Pulmonary artery endothelial cell (primary cell): ENCODE data around the gene KIF17. TPM values are rescaled to one million over a fixed set of nuclear protein-coding genes. Genes with fewer than 3 reads are reported as not detected.

Experiments
- DNase-seq: peaks from one replicate; pipeline ENCODE4 v3.0.0-alpha.2; 2011; ENCODE audit warnings: low read depth, low spot score
- total RNA-seq: library from RNA; depleted of rRNA; stranded (reverse); fragments of >200 nt; gene quantifications from 2 replicates; pipeline ENCODE4 v1.2.3, GENCODE V29; 2014

Gene KIF17
- total RNA-seq, 1 donor from 2014 or later, result 0.13 TPM

GRCh38 chr1:20661207-20662109, 56.3 kb downstream of the KIF17 start, which contains the start of gene DDOST:
DDOST (minus strand) TSS chr1:20661369; CDS start chr1:20661350, 19 bp downstream.
- peak; percentile 93 for DNase-seq

- no peak for DNase-seq
These were observed 57.0 kb downstream of the KIF17 start for GRCh38 chr1:20660847-20661206.

- no peak for DNase-seq
These were observed 57.4 kb downstream of the KIF17 start for GRCh38 chr1:20660363-20660762.

- DNase-seq, result no peak
These were observed 59.5 kb downstream of the KIF17 start for GRCh38 chr1:20658166-20658915.

DNA sequence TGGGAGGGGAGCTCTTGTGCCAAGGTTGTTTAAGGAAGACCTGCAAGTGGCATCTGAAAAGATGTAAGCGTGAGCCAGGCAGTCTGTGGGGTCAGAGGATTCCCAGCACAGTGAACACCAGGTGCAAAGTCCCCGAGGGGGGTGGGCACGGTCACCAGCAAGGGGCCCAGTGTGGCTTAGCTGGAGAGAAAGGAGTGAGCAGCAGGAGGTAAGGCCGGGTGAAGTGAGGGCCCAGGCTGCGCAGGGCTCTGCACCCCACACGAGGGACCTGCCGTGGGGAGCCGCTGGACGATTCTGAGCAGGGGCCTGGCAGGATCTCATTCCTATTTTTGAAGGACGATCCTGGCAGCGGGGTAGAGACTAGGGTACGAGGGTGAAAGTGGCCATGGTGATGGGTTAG, 60.8 kb downstream of the KIF17 start:
- no peak for DNase-seq

- no peak for DNase-seq
These were observed 63.6 kb downstream of the KIF17 start for GRCh38 chr1:20654104-20654690.

- DNase-seq, result no peak
These were observed 65.5 kb downstream of the KIF17 start for GRCh38 chr1:20652300-20652699.

GRCh38 chr1:20648946-20649345, 68.9 kb downstream of the KIF17 start:
- DNase-seq, result no peak

- DNase-seq, result no peak
These were observed 69.4 kb downstream of the KIF17 start for GRCh38 chr1:20648438-20648837.

DNA sequence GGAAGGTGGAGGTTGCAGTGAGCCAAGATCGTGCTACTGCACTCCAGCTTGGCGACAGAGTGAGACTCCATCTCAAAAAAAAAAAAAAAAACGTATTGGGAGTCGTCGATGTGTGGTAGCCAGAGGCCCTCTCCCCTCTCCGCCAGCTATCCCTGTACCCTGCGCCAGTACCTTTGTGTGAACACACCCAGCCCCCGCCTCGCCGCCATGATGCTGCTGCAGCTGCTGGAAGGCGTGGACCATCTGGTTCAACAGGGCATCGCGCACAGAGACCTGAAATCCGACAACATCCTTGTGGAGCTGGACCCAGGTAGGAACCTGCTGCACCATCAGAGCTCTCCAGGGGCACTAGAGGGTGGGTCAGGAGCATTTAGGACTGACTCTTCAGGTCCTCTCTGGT, 72.4 kb downstream of the KIF17 start:
- DNase-seq, result no peak

DNA sequence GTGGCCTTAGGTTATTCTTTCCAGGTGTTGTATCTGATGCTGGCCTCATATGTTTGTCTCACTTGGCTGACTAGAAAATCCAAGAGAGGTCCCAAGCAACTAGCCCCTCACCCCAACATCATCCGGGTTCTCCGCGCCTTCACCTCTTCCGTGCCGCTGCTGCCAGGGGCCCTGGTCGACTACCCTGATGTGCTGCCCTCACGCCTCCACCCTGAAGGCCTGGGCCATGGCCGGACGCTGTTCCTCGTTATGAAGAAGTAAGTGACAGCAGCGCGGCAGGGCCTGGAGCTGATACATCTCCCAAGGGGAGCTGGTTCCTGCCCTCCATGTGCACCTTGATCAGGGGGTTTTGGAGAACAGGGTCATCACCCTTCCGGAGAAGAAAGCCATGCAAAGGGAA, 73.4 kb downstream of the KIF17 start:
- no peak for DNase-seq

DNA sequence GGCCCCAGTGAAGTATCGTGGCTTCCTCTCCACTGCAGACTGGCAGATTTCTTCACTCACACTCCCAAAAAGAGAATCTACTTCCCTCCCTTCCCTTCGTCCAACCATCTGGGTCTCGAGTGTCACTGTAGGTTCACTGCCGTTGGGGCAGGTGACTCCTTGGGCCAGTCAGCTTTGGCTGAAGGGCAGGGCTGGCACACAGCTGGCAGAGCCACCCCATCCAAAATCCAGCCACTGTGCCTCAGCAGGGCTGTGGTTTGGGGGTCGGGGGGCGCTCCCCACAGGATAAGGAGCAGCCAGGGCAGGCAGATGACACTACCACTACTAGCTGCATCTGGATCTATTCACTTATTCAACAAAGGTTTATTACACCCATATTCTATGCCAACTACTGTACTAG, 74.7 kb downstream of the KIF17 start:
- no peak for DNase-seq

DNA sequence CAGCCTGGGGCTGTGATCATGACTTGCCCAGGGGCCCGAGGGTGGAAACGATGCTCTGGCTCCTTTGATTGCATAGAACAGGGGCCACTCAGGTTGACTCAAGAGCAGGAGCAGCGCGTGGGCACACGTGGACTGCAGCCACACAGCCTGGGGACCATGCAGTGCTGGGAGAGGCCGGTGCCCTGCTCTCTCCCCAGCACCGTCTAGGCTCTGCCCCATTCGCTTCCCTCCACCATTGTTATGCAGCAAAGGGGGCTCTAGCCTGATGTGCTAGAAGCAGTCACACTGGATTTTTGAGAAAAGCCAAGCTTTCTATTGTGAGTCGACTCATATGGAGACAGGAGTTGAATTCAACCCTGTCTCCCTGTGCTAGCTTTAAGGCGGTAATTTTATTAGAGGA, 75.8 kb downstream of the KIF17 start:
- no peak for DNase-seq

- no peak for DNase-seq
These were observed 77.6 kb downstream of the KIF17 start for GRCh38 chr1:20640183-20640597.

DNA sequence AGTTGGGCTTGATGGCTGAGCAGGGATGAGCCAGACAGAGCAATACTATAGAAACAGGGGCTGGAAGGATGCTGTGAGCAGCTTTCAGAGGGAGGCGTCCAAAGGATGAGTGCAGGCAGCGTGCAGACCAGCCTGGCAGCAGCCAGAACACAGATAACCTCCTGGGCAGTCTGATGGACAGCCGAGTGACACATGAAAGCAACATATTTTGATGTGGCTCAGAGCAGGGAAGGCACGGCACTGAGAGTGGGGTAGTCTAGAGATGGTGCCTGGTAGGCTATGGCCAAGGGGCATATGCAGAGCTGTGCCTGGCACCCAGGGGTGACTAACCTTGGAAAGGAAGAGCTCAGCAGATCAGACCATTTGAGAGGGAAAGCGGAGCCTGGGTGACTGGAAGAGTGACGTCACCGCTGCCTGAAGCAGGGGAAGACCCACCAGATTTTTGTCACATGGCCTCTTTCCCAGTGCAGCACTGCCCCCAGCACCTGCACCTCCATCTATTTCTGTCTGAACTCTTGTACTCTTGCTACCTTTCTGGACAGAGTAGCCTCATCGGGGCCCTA, 80.9 kb downstream of the KIF17 start:
- DNase-seq, result no peak

DNA sequence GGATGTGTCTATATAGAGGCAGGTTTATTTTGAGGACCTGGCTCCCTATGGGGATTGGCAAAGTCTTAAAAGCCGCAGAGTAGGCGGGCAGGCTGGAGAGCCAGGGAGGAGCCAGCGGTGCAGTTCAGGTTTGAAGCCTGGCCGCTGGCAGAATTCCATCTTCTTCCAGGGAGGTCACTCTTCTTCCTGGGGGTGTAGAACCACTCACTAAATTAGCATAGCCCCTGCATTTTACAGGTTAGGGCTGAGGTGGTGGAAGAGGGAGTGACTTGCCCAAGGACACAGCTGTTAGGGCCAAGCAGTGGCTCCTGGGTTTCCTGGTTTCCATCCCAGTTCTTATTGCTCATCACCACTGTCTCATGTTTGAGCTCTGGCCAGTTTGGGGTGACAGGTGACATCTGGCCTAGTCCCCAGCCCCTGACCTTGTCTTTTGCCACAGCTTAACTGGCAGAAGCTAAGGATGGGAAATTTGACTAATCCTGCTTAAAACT, 83.2 kb downstream of the KIF17 start:
- DNase-seq, result no peak

- DNase-seq, result no peak
These were observed 83.7 kb downstream of the KIF17 start for GRCh38 chr1:20634065-20634593.

- DNase-seq, result no peak
These were observed 84.4 kb downstream of the KIF17 start, which contains the start of gene PINK1 for GRCh38 chr1:20633190-20634064. PINK1 (plus strand) TSS chr1:20633458; CDS start chr1:20633549, 91 bp downstream.

DNA sequence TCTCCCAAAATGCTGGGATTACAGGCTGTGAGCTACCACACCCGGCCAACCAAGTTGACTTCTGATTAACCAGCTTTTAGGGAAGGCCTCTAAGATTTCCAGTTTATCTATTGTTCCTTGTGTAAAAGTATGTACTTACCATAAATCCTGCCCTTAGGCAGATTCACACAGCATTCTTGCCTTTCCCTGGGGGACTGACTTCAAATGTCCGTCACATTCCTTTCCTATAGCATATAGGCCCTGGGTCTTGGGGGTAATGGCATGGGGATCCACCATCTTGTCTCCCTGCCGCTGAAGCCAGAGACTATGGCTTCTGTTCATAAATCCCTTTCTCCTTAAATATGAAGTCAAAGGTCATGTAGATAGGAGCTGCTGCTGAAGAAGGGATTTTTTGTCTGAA, 85.4 kb downstream of the KIF17 start:
- DNase-seq, result no peak

DNA sequence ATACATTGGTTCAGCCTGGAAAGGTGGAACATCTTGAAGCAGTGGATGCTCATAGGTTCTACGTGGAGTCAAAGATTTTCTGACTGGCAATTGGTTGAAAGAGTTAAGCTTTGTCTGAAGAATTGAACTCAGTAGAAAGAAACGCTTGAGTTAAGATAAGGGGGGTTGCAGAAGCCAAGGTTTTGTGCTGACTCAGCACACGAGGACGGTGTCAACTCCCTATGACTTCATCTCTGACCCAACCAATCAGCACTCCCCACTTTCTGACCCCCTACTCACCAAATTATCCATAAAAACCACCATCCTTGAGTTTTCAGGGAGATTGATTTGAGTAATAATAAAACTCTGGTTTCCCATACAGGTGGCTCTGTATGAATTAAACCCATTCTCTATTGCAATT, 87.1 kb downstream of the KIF17 start:
- no peak for DNase-seq
